GM12878 (cell line): ENCODE measurements around the gene KRTAP5-6. TPM values are rescaled to one million over a fixed set of nuclear protein-coding genes. Genes with fewer than 3 reads are reported as not detected.

Experiments used
- ATAC-seq: fragments of 200-7000 bp; cut with Tn5 transposase; 3 replicates; pipeline ENCODE4 v1.9.1; 2020; ENCODE audit warnings: mild to moderate bottlenecking, moderate library complexity
- BruUV-seq: library from RNA; stranded (reverse); fragments of 400-500 nt; replicated peaks from 2 replicates; lab custom pipeline; 2021; lab: Mats Ljungman, UMichigan
- CTCF ChIA-PET: fragments of 300-600 bp; sonication (Branson Sonifier 250); formaldehyde crosslinking; extraction: SDS; loops from one replicate; lab custom pipeline; 2021; ENCODE audit warnings: inconsistent platforms; lab: Yijun Ruan, JAX
- POLR2A ChIA-PET: fragments of 350-600 bp; formaldehyde crosslinking; extraction: SDS; loops from one replicate; lab custom pipeline; 2021; ENCODE audit warnings: inconsistent platforms; lab: Charles Lee
- RAD21 ChIA-PET: fragments of 300-600 bp; sonication (Branson Sonifier 250); formaldehyde crosslinking; loops from one replicate; lab custom pipeline; 2023; ENCODE audit warnings: antibody characterized with exemption; ENCODE audit not compliant: unreplicated experiment; lab: Charles Lee
- SMC1A ChIA-PET: fragments of 300-600 bp; sonication (Branson Sonifier 250); formaldehyde crosslinking; loops from one replicate; lab custom pipeline; 2023; ENCODE audit not compliant: unreplicated experiment, uncharacterized antibody; lab: Charles Lee
- DNase-seq: peaks from one replicate; pipeline ENCODE4 v3.0.0-alpha.2; 2011; ENCODE audit warnings: low read depth, low spot score
- FAIRE-seq: peaks from 3 replicates; lab custom pipeline; 2011; peaks lifted over from hg19 to GRCh38; lab: Jason Lieb, UNC
- H2AFZ ChIP-seq: 2 replicates; pipeline ENCODE4 v1.6.0; 2011; ENCODE audit warnings: low read depth, low read length, control low read depth; ENCODE audit not compliant: control insufficient read depth
- H3K27ac ChIP-seq: 2 replicates; pipeline ENCODE4 v1.5.1; 2011; ENCODE audit warnings: control low read depth; ENCODE audit not compliant: control insufficient read depth, insufficient read depth
- H3K27me3 ChIP-seq, 2 experiments: replicated peaks in 1 of 2; 2 replicates each; pipeline versions ENCODE4 v1.6.0 to v1.6.1; 2011; ENCODE audit warnings: low read length in 1 of 2; ENCODE audit not compliant: control insufficient read depth in 2 of 2, insufficient read depth in 2 of 2
- H3K36me3 ChIP-seq, 2 experiments: 2 replicates each; pipeline ENCODE4 v1.5.1; 2011; ENCODE audit warnings: low read length in 1 of 2; ENCODE audit not compliant: control insufficient read depth in 2 of 2, insufficient read depth in 2 of 2
- H3K4me1 ChIP-seq: 2 replicates; pipeline ENCODE4 v1.6.1; 2011; ENCODE audit warnings: mild to moderate bottlenecking, low read length, moderate library complexity, mixed read lengths; ENCODE audit not compliant: control insufficient read depth, insufficient read depth
- H3K4me2 ChIP-seq: 2 replicates; pipeline ENCODE4 v1.6.0; 2011; ENCODE audit warnings: control low read depth; ENCODE audit not compliant: control insufficient read depth, insufficient read depth
- H3K4me3 ChIP-seq: fragments of 200-600 bp; sonication (generic); 2 replicates; pipeline ENCODE4 v1.5.1; 2016
- H3K79me2 ChIP-seq: 2 replicates; pipeline ENCODE4 v1.6.0; 2011; ENCODE audit warnings: low read length; ENCODE audit not compliant: control insufficient read depth, insufficient read depth
- H3K9ac ChIP-seq: 2 replicates; pipeline ENCODE4 v1.8.0; 2011; ENCODE audit warnings: low read length, control low read depth, mixed read lengths; ENCODE audit not compliant: control insufficient read depth, insufficient read depth
- H3K9me3 ChIP-seq: replicated peaks from 3 replicates; pipeline ENCODE4 v1.5.1; 2011; ENCODE audit warnings: mild to moderate bottlenecking, low read length; ENCODE audit not compliant: control insufficient read depth, insufficient read depth
- H4K20me1 ChIP-seq: 2 replicates; pipeline ENCODE4 v1.6.0; 2011; ENCODE audit not compliant: control insufficient read depth, insufficient read depth
- NR2F1 ChIP-seq: fragments of 450-650 bp; conservative IDR thresholded peaks from 2 replicates; pipeline ENCODE4 v1.6.1; 2017; ENCODE audit warnings: mild to moderate bottlenecking
- TCF3 ChIP-seq: IDR thresholded peaks from 2 replicates; pipeline ENCODE4 v1.6.1; 2012; ENCODE audit warnings: low read depth, mild to moderate bottlenecking, low read length, borderline replicate concordance; ENCODE audit not compliant: insufficient read depth
- WGBS: methylation state at CpG from one replicate; pipeline ENCODE4 v1.1.6; 2016; ENCODE audit warnings: low lambda C conversion rate; ENCODE audit not compliant: insufficient replicate concordance, insufficient coverage; ENCODE audit errors: missing lambda C conversion rate; 5-methylcytosine and 5-hydroxymethylcytosine counted together
- in situ Hi-C: fragments of 300-500 bp; cut with MboI; formaldehyde crosslinking; loops from 9 replicates; pipeline ENCODE4 v1.14.3; 2018; ENCODE audit warnings: mixed read lengths
- intact Hi-C: fragments of 100-400 bp; cut with micrococcal nuclease; formaldehyde crosslinking; loops from one replicate; pipeline ENCODE4 v1.14.2; 2022; ENCODE audit not compliant: unreplicated experiment
- polyA plus RNA-seq, 11 experiments: library from polyadenylated mRNA; depleted of rRNA in 4 of 11; unstranded in 6 of 11; stranded (reverse) in 5 of 11; fragments of >200 nt; fragmentation: Nextera tagmentation in 4 of 11; fragmentation: Illumina TruSeq in 1 of 11; extraction: Ambion mirVana in 4 of 11; extraction: Trizol in 1 of 11; gene quantifications; 1 replicate in 1 of 11; 2 replicates in 10 of 11; pipeline versions ENCODE4 v1.2.1 to v1.2.3, GENCODE V29; 2011 to 2016; ENCODE audit warnings: inconsistent platforms in 2 of 11, missing spikeins in 2 of 11, low read depth in 1 of 11
- total RNA-seq, 4 experiments: library from RNA; depleted of rRNA in 3 of 4; stranded (reverse); fragments of >200 nt in 3 of 4; fragmentation: Illumina TruSeq in 1 of 4; extraction: Trizol in 1 of 4; gene quantifications; 2 replicates each; pipeline versions ENCODE4 v1.2.1 to v1.2.3, GENCODE V29; 2013 to 2021
- TF ChIP-seq, protein P1 (sequence below): fragments of 450-650 bp; IDR thresholded peaks from 2 replicates; pipeline ENCODE4 v1.6.1; 2018; ENCODE audit warnings: mild to moderate bottlenecking, low read depth, moderate library complexity; ENCODE audit not compliant: partially characterized antibody

Gene KRTAP5-6
- total and polyA plus RNA-seq, 10 of the 15 experiments (the other 5 are each of a cell fraction or from before 2014, with no cell fraction given), result not detected

DNA sequence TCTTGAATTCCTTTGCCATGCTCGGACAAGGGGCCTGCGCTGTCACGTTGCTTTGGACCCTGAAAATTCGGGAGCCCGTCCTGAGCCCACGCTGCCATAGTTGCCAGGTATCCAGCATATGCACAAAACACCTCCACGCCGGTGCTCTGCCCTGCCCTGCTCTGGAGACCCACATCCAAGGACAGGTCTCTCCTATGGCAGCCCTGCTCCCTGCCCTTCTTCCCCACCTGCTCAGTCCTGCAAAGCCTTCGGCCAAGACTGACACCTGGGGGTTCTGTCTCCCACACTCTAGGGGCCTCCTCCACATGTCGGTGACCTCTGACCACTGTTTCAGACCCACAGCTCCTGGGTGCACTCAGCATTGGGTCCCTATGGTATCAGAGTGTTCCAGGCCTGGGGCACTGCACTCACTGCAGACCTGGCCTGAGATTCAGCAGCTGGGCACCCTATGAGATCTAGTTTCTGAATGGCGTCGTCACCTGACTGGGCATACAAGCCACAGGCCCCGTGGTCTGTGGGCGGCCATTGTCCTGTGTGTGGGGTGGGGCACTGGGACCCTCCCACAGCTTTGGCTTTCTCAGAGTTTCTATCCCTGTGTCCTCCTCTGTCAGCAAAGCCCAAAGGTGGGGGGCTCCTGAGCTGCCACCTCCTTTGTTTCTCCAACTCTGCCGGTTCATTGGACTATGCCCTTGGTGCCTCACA is 2.0 kb upstream of the KRTAP5-6 start:
- Histone ChIP-seq H3K27ac (no peak overlapping the region), H4K20me1 (no peaks in the 10 kb centered on the region; the same call in 1 of the 2 replicates), H3K4me1 (no peaks in the 10 kb centered on the region), H3K4me3 (no peak overlapping the region)
- intact Hi-C loops, result loop anchor here (1.0 to 5.0 kb wide), 3 partner anchors 43 to 456 kb away; no protein-coding TSS in a partner anchor
- SMC1A ChIA-PET, result interaction anchor here (1.2 to 3.2 kb wide), 4 partner anchors 137 to 456 kb away, joined by 5 to 65 read pairs (median 12); partner anchors contain the start of gene SYT8
- POLR2A ChIA-PET, result no interaction called here
- in situ Hi-C loops, result loop anchor here (5.0 kb wide), 2 partner anchors 127 to 457 kb away; no protein-coding TSS in a partner anchor
- BruUV-seq, result no TSS peak
- FAIRE-seq, result no peak
- CTCF ChIA-PET, result interaction anchor here (0.9 to 5.7 kb wide), 17 partner anchors 12 to 456 kb away, joined by 3 to 187 read pairs (median 6); partner anchors contain the start of gene SYT8
- no peak for TF ChIP-seq NR2F1
- TF ChIP-seq TCF3, result no peak
- TF ChIP-seq, protein P1, sequence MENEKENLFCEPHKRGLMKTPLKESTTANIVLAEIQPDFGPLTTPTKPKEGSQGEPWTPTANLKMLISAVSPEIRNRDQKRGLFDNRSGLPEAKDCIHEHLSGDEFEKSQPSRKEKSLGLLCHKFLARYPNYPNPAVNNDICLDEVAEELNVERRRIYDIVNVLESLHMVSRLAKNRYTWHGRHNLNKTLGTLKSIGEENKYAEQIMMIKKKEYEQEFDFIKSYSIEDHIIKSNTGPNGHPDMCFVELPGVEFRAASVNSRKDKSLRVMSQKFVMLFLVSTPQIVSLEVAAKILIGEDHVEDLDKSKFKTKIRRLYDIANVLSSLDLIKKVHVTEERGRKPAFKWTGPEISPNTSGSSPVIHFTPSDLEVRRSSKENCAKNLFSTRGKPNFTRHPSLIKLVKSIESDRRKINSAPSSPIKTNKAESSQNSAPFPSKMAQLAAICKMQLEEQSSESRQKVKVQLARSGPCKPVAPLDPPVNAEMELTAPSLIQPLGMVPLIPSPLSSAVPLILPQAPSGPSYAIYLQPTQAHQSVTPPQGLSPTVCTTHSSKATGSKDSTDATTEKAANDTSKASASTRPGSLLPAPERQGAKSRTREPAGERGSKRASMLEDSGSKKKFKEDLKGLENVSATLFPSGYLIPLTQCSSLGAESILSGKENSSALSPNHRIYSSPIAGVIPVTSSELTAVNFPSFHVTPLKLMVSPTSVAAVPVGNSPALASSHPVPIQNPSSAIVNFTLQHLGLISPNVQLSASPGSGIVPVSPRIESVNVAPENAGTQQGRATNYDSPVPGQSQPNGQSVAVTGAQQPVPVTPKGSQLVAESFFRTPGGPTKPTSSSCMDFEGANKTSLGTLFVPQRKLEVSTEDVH, result no peak
- TF ChIP-seq, all 136 proteins: peak for 0
- H2AFZ ChIP-seq, result no peak overlapping the region
- RAD21 ChIA-PET, result interaction anchor here (1.6 to 4.7 kb wide), 6 partner anchors 42 to 455 kb away, joined by 4 to 107 read pairs (median 19); partner anchors contain the start of genes CTSD and SYT8
- H3K4me2 ChIP-seq, result no peak overlapping the region
- H3K27me3 ChIP-seq, result peaks cover 3 to 4% of the 10 kb centered on the region in 2 experiments; a peak in 2 of 4 replicates
- no peaks in the 10 kb centered on the region for H3K79me2 ChIP-seq
- WGBS, result 32% methylated on average over 15 of the region's 15 CpGs
- H3K9me3 ChIP-seq, result no peaks in the 10 kb centered on the region
- H3K9ac ChIP-seq, result no peak overlapping the region
- DNase-seq (no peak), ATAC-seq (no peak)
- no peaks in the 10 kb centered on the region for H3K36me3 ChIP-seq
